Adipose tissue (tissue), 3 donors: ENCODE data around the gene LRRC42. TPM values are rescaled to one million over a fixed set of nuclear protein-coding genes. Genes with fewer than 3 reads are reported as not detected.

ENCODE experiments used
- H3K27ac ChIP-seq: one replicate; pipeline ENCODE4 v1.5.1; 2013; ENCODE audit warnings: low read depth, low read length
- WGBS, 3 donors: extraction: QIAGEN DNeasy Blood & Tissue Kit; methylation state at CpG; one replicate each; pipeline ENCODE4 v1.1.7; 2013; 5-methylcytosine and 5-hydroxymethylcytosine counted together
- polyA plus RNA-seq, 3 donors: library from polyadenylated mRNA; stranded (reverse); fragments of 200-250 nt; gene quantifications; one replicate each; pipeline ENCODE4 v1.2.3, GENCODE V29; 2013
- donor health status: healthy with polysubstance abuse.
- donor health status: Bipolar disorder and iron deficiency.
- donor health status: healthy.

The LRRC42 gene
- polyA plus RNA-seq, 3 donors: 9.6 to 18.4 (median 12.8) TPM

DNA sequence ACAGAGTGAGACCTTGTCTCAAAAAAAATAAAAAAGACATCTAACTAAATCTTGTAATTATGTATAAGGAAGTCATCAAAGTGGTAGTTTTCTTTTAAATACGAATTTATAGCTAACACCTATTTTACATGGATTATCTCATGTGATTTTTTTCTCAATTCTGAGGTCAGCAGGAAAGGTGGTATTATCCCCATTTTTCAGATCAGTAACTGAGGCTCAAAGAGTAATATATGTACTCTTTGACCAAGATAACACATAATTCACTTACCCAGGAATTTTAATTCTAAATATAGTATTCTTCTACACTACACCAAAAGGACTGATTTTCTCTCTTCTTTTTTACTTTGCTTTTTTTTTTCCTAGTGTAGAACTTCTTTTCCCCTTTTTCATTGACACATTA lies 9.7 kb upstream of the LRRC42 start:
- 93 to 98% (median 96%) methylated on average over 1 of the region's 1 CpG for WGBS, 3 donors
- no peak overlapping the region for H3K27ac ChIP-seq

DNA sequence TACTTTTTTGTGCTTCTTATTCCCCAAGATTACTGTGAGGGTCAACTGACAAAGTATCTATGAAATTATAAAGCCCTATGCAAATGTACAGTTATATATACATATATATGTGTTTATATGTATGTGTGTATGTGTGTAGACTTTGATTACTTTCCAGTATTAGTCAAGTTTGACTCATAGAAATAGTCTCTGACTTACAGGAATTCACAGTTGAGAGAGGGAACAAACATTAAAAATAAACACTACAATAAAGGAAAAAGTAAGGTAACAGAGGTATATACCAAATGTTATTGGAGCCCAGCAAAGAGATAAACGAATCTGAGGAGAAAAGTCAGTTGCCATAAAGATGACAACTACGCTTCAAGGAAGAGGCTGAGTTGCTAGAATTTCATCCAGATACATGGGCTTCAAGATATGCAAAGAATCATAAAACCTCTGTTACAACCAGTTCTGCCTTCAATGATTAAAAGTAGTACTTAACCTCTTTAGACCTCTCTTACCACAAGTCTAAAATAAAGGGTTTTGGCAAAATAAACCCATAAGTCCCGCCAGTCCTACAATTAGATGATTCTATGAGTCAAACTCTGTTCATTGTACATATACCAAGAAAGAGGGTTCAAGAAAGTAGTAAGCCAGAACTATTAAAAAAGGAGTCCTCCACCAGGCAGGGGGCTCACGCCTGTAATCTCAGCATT lies 7.9 kb upstream of the LRRC42 start:
- H3K27ac ChIP-seq: no peak overlapping the region
- 94 to 98% (median 95%) methylated on average over 4 of the region's 4 CpGs for WGBS, 3 donors

DNA sequence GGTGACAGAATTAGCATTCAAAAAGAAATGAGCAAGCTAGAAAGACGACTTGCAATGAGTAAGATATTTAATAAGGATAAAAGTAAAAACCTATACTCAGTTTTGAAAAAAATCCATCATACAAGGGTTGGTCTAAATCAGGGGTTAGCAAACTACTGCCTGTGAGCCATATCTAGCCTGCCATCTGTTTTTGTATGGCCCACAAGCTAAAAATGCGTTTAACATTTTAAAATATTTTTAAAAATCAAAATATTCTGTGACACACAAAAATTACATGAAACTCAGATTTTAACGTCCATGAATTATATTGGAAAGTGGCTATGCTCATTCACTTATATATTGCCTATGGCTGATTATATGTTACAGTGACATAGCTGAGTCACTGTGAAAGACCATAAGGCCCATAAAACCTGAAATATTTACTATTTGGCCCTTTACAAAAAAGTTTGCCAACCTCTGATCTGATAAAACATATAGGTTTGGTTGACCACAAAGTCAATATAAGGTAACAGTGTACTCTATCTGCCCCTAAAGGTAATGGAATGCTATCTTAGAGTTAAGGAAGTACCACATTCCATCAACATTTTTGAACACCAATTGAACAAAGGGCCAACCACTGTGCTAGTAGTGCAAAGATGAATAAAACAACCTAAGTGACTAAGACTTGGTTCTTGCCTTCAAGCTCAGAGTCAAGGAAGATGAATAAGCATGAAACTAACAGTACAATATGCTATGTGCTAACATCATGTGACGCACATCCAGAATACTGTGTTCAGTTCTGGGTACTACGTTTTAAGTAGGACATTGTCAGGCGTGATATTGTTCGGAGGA lies 3.8 kb upstream of the LRRC42 start:
- 88 to 91% (median 91%) methylated on average over 7 of the region's 7 CpGs for WGBS, 3 donors

DNA sequence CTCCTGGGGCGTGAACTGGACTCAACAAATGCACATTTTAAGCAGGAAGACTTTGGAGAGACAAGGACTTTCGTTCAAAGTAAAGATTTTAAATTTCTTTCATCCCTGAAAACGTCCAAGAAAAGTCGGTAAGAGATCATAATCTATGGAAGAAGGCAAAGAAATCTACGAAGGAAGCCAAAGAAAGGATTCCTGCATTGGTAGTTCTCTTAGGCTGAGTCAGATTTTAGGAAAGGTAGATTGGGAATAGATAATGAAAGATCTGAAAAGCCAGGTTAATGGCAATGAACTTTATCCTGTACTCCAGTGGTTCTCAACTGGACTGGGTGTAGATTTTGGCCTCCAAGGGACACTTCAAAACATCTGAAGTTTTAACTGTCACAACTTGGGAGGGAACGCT lies 3.1 kb upstream of the LRRC42 start:
- WGBS, 3 donors: 96 to 97% (median 96%) methylated on average over 6 of the region's 6 CpGs
- no peak overlapping the region for H3K27ac ChIP-seq

More for the DNA sequence above, 3.8 kb upstream of the LRRC42 start:
- H3K27ac ChIP-seq: no peak overlapping the region

DNA sequence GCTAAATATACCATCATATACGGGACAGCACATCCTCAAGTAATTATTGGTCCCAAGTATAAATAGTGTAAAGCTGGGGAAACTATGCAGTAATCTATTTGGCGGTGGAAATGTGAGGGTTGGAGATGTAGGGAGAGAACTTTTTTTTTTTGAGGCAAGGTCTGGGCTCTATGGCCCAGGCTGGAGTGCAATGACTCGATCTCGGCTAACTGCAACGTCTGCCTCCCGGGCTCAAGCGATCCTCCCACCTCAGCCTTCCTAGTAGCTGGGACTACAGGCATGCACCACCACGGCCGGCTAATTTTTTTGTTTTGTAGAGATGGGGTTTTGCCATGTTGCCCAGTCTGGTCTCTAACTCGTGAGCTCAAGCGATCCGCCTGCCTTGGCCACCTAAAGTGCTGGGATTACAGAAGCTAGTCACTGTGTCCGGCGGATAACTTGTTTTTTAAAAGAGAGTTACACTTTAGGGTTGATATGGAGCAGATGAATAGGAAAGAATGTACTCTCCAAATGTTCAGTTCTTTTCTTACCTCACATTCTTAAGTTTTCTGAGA lies 2.6 kb upstream of the LRRC42 start:
- H3K27ac ChIP-seq: no peak overlapping the region
- WGBS, 3 donors: 96 to 98% (median 97%) methylated on average over 14 of the region's 14 CpGs

DNA sequence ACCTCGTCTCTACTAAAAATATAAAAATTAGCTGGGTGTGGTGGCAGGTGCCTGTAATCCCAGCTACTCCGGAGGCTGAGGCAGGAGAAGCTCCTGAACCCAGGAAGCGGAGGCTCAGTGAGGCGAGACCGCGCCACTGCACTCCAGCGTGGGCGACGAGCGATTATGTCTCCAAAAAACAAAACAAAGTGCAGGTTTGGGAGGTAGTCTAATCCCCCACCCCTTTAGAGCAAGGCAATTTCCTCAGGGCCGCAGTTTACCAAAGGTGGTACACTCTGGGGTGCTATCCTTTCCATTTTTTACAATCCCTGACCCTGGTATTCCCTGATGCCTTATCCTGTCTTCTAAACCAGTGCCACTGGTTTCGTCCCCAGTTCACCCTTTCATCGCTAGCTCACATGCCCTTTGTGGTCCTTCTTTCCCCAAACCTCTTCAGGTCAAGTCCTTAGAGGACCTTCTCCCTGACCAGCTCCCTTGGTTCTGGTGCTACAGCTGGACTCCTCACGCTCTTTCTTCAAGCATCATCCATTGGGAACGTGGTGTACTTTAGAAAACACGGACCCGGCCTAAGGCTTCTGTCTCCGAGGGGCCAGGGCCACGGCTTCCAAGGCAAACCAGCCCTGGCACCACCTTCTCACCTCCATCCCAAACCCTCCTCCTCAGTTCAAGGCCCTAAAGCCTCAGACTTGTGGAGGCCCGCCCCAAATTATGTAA lies 1.5 kb upstream of the LRRC42 start:
- H3K27ac ChIP-seq: no peak overlapping the region
- 60 to 63% (median 63%) methylated on average over 20 of the region's 20 CpGs for WGBS, 3 donors

DNA sequence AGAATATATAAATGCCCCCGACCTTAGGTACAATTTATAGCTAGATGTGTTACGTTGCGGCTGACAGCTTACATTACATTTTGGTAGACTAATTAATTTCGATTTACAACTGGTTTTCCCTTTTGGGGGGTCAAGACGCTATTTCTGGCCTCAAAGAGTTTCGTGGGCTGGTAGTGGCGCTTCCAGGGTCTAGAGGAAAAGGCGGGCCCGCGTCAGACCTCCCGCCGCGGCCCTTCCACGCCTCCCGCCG lies 1.0 kb upstream of the LRRC42 start:
- no peak overlapping the region for H3K27ac ChIP-seq
- 0 to 1% (median 0%) methylated on average over 16 of the region's 16 CpGs for WGBS, 3 donors

DNA sequence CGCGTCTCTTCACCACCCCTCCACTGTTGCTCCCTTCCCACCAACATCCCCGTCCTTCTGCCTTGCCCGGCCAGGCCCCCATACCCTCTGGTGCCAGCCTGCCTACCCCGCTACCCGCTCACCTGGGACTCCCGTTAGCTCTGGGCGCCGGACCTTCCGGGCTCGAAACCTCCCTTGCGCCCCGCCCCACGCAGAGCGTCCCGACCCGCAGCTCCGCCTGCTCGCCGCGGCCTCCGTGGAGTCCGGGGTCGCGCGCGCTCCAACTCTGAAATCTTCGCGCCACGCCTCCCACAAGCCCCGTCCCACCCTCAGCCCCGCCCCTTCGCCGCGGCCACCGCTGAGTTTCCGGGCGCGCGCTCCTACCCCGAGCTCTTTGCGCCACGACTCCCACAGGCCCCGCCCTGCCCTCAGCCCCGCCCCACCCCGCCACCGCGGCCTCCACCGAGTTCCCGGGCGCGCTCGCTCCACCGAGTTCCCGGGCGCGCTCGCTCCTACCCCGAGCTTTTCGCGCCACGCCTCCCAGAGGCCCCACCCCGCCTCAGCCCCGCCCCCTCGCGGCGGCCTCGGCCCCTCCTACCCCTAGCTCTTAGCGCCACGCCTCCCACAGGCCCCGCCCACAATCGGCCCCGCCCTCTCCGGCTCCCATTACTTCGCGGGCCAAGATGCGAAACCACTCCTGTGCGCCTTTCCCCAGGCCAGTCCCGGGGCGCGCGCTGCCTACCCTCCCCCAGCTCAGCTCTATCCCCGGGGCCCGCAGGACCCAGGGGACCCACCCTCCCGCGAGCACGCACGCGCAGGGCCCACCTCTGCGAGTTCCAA lies 508 bp upstream of the LRRC42 start, which contains the start of gene IFT25:
IFT25 (minus strand) TSS at position 267 of the 819 bp plus-strand sequence. CDS start 5,617 bp downstream, outside the sequence.
- 1% methylated on average over 81 to 90 of the region's 90 CpGs for WGBS, 3 donors
- no peak within 1 kb of the TSS for H3K27ac ChIP-seq

DNA sequence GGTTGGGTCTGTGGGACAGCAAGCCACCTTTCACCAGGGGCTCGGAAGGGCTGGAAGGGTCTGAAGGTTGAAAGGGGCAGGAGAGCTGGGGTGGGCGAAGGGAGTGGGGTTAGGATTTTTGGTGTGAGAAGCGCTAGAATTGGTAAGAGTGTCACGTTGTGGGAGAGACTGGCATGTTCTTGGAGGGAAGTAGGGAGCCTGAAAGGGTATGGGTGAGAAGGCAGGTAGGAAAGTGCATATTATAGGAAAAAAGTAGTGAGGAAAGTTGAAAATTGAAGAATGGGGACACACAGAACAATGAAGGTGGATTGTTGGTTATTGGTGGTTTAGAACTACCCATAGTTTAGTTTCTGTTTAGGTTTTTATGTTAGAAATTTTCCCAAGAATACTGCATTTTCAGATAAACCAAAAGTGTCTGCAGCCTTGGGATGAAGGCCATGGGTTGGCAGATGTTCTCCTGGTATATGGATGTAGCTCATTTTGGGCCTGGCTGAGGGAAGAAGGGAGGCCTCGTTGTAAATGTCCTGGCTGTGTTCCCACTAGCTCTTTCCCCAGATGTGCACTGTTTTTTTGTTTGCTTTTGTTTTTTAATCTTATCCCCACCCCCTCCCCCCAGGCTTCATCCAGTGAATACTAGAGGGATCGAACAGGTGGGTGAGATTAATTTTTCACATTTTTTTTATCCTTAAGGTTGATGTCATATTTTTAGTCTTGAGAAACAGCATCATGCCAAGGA lies 1.2 kb downstream of the LRRC42 start:
- H3K27ac ChIP-seq: no peak overlapping the region
- 47 to 61% (median 59%) methylated on average over 6 of the region's 6 CpGs for WGBS, 3 donors

DNA sequence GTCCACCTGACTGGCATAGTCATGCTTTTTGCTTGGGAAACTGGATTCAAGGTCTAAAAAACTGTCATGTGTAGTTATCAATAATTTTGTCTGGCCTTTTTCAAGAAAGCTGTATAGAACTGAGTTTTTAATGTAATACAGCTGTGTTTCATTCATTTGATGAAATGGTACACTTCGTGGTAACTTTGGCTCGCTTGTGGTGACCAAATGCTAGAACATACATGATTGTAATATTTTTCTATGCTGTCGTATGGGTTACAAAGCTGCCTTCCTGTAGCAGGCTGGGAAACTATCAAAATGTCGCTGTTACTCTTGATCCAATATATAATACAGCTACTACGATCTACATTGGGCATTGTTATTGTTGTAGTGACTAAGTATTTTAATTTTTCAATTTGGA lies 2.1 kb downstream of the LRRC42 start:
- H3K27ac ChIP-seq: no peak overlapping the region

DNA sequence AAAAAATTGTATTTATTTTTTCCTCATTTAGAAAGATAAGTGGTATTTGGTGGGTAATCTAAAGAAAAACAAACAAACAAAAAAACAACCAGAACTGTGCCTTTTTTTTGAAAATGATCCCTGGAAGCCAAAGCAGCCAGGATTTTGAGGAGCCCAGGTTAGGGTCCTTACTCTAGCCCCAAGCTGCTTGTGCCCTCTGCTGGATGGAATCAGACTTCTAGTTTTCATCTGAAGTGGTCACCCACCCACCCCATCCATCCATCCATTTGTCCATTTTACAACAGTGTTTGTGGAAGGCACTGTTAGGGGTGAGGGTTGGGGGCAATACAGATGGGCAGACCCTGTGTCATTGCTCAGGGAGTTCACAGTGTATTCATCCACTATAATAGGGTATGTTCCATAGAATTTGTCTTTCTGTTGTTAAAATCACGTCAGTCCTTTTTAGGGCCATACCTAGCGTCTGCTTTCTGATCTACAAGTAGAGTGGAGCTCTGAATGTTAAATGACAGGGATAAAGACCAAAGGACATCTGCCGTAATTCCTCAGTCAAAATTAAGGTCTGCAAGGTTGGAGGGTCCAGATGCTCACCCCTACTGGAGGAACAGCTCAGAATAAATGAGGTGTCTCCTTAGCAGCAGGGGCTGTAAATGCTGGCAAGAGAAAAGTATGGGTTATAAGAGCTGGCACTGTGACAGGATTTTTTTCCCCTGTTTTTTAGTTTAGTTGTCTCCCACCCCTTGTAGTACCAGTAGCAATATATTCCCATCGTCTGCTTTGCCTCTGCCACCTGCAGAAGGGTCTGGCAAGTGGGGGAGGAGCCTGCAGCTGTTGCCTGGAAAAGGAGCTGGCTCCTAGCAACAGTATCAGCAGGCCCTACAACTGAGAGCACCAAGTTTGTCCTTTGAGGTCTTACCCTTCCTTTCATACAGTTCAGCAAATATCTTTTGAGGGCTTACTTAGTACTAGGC lies 3.2 kb downstream of the LRRC42 start:
- WGBS, 3 donors: 87 to 92% (median 88%) methylated on average over 4 of the region's 4 CpGs
- H3K27ac ChIP-seq: no peak overlapping the region

More for the DNA sequence above, 2.1 kb downstream of the LRRC42 start:
- 93 to 98% (median 95%) methylated on average over 5 of the region's 5 CpGs for WGBS, 3 donors

DNA sequence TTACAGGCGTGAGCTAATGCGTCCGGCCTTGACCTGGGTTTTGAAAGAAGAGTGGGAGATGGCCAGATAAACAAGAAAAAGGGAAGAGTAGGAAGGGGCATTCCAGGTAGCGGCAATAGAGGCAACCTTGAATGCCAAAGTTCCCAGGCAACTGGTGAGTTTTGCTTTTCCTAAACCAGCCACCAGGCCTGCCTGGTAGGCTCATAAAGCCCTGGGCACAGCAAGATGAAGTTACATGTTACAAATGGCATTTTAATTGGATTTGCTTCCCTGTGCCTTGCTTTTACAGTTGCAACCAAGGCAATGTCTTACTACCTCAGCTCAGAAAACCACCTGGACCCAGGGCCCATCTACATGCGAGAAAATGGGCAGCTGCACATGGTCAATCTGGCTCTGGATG lies 5.5 kb downstream of the LRRC42 start:
- 87 to 90% (median 87%) methylated on average over 5 of the region's 5 CpGs for WGBS, 3 donors
- no peak overlapping the region for H3K27ac ChIP-seq

DNA sequence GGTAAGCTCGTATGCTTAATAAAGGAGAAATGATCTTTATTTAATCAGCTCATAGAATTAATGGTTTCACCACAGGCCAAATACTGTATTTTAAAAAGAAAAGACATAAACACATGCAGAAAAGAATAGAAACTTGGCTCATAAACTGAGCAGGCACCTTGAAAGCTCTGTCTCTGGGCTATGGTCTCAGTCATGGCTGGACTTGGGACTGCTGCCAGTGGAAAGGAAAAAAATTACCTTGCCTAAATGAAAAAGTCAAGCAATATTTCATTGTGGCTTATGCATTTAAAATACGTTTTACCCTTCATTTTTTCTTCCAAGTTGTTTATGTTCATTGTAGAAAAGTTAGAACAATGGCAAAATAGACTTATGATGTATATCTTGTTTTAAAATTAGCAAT lies 8.0 kb downstream of the LRRC42 start:
- no peak overlapping the region for H3K27ac ChIP-seq

DNA sequence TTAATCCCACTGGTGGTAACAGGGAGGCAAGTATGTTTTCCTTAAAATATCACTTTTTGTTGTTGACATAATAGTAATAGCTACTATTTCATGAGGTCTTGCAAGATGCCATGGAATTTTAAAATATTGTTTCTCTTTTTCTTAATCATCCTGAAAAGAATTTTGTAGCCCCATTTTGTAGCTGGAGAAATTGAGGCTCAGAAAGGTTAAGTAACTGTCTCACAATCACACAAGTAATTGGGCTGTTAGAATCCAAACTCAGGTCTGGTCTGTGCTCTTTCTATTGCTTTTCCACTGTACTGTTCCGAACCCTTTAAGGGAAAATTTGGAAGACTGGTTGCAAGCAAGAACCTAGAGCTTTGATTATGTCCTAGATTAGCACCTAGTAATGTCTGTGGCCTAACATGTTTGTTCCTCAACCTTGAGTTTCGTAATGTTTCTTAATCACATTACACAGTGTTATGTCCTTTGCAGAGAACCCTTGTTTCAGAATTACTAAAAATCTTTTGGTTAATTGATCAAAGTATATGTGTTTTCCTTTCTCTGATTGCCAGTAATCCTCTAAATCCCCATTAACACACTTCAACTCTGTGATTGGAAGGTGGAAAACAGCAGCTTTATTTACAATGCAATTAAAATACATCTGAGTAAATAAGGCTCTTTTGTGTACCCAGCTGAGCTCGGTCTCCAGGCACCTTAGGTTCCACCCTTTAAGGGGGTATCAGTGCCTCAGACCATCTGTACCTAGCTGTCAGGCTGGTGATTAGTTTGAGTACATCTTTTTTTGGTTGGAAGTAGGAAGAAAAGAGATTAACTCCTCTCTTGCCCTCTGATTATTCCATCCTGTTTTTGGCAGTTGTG lies 10.4 kb downstream of the LRRC42 start:
- H3K27ac ChIP-seq: no peak overlapping the region
- 43 to 74% (median 61%) methylated on average over 3 of the region's 3 CpGs for WGBS, 3 donors

More for the DNA sequence above, 8.0 kb downstream of the LRRC42 start:
- 75 to 83% (median 80%) methylated on average over 2 of the region's 2 CpGs for WGBS, 3 donors

DNA sequence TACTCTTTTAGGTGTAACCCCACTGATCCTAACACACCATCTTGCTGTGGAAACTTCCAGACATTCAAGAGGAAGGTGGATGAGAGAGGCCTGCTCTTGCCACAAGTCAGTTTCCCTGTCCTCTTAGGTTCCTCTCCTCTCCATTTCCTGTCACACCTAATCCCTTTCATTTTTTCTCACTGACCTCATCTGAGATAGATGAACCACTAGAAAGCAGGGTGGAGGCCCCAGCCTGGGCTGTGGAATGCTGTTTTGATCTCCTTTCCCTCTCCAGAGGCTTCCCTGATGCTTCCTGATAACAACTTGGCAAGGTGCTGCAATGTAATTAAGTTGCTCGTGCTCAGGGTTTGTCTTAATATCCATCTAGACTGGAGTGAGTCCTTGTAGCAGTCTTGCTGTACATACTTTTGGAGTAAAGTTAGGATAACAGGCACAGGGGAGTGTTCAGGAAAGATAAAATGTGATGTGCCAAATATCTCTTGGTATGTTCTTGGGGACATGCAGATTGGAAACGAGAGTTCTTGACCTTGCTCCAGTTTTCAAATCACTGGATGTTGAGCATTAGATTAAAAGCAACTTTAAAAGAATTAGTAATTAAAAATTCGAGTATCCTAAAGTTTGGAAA lies 11.2 kb downstream of the LRRC42 start:
- WGBS, 3 donors: 33 to 49% (median 47%) methylated on average over 3 of the region's 3 CpGs
- no peak overlapping the region for H3K27ac ChIP-seq
